Measurements from ENCODE around the gene CRIP3. TPM values are rescaled to one million over a fixed set of nuclear protein-coding genes. Genes with fewer than 3 reads are reported as not detected.

Gene CRIP3
- total and polyA plus RNA-seq, 10 of the 15 experiments (the other 5 are each of a cell fraction or from before 2014, with no cell fraction given), result 1.5 to 9.2 (median 2.2) TPM

DNA sequence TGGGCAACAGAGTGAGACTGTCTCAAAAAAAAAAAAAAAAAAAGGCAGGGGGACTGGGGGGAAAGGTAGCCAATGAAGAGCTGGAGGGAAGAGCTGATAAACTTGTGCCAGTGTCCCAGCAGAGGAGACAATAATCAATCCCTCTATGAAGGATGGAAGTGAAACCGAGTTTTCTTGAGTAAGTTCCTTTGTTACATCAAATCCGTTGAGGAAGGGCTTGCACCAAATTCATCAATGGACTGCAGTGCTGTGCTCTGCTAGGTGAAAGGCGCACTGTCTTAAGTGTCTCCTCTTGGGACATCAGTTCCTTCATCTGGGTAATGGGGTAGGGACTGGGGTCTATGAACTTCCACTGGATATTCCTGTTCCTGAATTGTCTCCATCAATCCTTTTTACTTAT is 3.0 kb upstream of the CRIP3 start:
- intact Hi-C loops (cut with micrococcal nuclease; ENCODE audit: unreplicated experiment), result no loop called here

More for the DNA sequence above, 3.0 kb upstream of the CRIP3 start:
- Histone ChIP-seq H3K36me3 (ENCODE audit: control insufficient read depth in 2 of 2, insufficient read depth in 2 of 2, low read length in 1 of 2) (no peaks in the 10 kb centered on the region), H3K9ac (ENCODE audit: control insufficient read depth, insufficient read depth, low read length) (no peak overlapping the region), H2AFZ (ENCODE audit: control insufficient read depth, low read depth, low read length) (no peak overlapping the region), H3K4me3 (no peak overlapping the region), H3K4me1 (ENCODE audit: control insufficient read depth, insufficient read depth, low read length) (peaks cover 22% of the 10 kb centered on the region), H3K27me3 (replicated peaks in 1 of 2; ENCODE audit: control insufficient read depth in 2 of 2, insufficient read depth in 2 of 2, low read length in 1 of 2) (no peaks in the 10 kb centered on the region), H4K20me1 (ENCODE audit: control insufficient read depth, insufficient read depth) (no peaks in the 10 kb centered on the region), H3K4me2 (ENCODE audit: control insufficient read depth, insufficient read depth) (no peak overlapping the region), H3K27ac (ENCODE audit: control insufficient read depth, insufficient read depth) (no peak overlapping the region), H3K9me3 (replicated peaks; ENCODE audit: control insufficient read depth, insufficient read depth, low read length) (no peaks in the 10 kb centered on the region), H3K79me2 (ENCODE audit: control insufficient read depth, insufficient read depth, low read length) (no peaks in the 10 kb centered on the region)
- POLR2A ChIA-PET, result interaction anchor here (0.6 to 2.6 kb wide), 7 partner anchors 23 to 144 kb away, joined by 3 to 7 read pairs (median 5); partner anchors contain the start of genes DLK2 and ZNF318
- no TSS peak for BruUV-seq (replicated peaks)
- 33% methylated on average over 3 of the region's 3 CpGs for WGBS (ENCODE audit: insufficient coverage, insufficient replicate concordance, low lambda C conversion rate, missing lambda C conversion rate)
- ATAC-seq, result no peak
- SMC1A ChIA-PET (ENCODE audit: uncharacterized antibody, unreplicated experiment), result interaction anchor here (1.1 to 8.8 kb wide), 3 partner anchors 11 to 39 kb away, joined by 3 to 90 read pairs (median 21); no protein-coding TSS in a partner anchor
- RAD21 ChIA-PET (ENCODE audit: unreplicated experiment), result interaction anchor here (0.7 to 0.8 kb wide), 3 partner anchors 23 to 185 kb away, joined by 3 read pairs; no protein-coding TSS in a partner anchor
- FAIRE-seq, result no peak
- TF ChIP-seq, protein P1, sequence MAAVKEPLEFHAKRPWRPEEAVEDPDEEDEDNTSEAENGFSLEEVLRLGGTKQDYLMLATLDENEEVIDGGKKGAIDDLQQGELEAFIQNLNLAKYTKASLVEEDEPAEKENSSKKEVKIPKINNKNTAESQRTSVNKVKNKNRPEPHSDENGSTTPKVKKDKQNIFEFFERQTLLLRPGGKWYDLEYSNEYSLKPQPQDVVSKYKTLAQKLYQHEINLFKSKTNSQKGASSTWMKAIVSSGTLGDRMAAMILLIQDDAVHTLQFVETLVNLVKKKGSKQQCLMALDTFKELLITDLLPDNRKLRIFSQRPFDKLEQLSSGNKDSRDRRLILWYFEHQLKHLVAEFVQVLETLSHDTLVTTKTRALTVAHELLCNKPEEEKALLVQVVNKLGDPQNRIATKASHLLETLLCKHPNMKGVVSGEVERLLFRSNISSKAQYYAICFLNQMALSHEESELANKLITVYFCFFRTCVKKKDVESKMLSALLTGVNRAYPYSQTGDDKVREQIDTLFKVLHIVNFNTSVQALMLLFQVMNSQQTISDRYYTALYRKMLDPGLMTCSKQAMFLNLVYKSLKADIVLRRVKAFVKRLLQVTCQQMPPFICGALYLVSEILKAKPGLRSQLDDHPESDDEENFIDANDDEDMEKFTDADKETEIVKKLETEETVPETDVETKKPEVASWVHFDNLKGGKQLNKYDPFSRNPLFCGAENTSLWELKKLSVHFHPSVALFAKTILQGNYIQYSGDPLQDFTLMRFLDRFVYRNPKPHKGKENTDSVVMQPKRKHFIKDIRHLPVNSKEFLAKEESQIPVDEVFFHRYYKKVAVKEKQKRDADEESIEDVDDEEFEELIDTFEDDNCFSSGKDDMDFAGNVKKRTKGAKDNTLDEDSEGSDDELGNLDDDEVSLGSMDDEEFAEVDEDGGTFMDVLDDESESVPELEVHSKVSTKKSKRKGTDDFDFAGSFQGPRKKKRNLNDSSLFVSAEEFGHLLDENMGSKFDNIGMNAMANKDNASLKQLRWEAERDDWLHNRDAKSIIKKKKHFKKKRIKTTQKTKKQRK (IDR thresholded peaks at IDR 0.05; ENCODE audit: low read depth, low read length), result no peak
- TF ChIP-seq SPI1 (IDR thresholded peaks at IDR 0.05; ENCODE audit: borderline replicate concordance, insufficient read depth, low read depth, low read length) (no peak), HCFC1 (IDR thresholded peaks at IDR 0.05; ENCODE audit: low read length) (no peak), ZNF217 (IDR thresholded peaks at IDR 0.05) (no peak)
- TF ChIP-seq, protein P2, sequence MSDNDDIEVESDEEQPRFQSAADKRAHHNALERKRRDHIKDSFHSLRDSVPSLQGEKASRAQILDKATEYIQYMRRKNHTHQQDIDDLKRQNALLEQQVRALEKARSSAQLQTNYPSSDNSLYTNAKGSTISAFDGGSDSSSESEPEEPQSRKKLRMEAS (IDR thresholded peaks at IDR 0.05; ENCODE audit: low read depth, low read length), result no peak
- TF ChIP-seq, protein P3, sequence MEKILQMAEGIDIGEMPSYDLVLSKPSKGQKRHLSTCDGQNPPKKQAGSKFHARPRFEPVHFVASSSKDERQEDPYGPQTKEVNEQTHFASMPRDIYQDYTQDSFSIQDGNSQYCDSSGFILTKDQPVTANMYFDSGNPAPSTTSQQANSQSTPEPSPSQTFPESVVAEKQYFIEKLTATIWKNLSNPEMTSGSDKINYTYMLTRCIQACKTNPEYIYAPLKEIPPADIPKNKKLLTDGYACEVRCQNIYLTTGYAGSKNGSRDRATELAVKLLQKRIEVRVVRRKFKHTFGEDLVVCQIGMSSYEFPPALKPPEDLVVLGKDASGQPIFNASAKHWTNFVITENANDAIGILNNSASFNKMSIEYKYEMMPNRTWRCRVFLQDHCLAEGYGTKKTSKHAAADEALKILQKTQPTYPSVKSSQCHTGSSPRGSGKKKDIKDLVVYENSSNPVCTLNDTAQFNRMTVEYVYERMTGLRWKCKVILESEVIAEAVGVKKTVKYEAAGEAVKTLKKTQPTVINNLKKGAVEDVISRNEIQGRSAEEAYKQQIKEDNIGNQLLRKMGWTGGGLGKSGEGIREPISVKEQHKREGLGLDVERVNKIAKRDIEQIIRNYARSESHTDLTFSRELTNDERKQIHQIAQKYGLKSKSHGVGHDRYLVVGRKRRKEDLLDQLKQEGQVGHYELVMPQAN (conservative IDR thresholded peaks at IDR 0.05), result no peak
- in situ Hi-C loops (cut with MboI), result no loop called here
- no peak for DNase-seq (ENCODE audit: low read depth, low spot score)
- CTCF ChIA-PET, result interaction anchor here (1.0 kb wide), 1 partner anchor 12 kb away, joined by 3 read pairs; no protein-coding TSS in a partner anchor
